HL-60 (cell line): ENCODE data around the gene STARD6.
"Not testable (repeated sequence)": the region's sequence is repeated elsewhere in the genome, so short reads cannot be mapped to it uniquely, and the experiment has no call there.

Source experiments
- CTCF ChIP-seq: IDR thresholded peaks from one replicate; pipeline ENCODE4 v1.5.1; 2011; ENCODE audit warnings: low read length, control low read depth, inconsistent platforms; ENCODE audit not compliant: insufficient read depth
- POLR2AphosphoS5 ChIP-seq: IDR thresholded peaks from 2 replicates; pipeline ENCODE4 v1.6.1; 2012; ENCODE audit warnings: low read depth

- not testable (repeated sequence) for TF ChIP-seq POLR2AphosphoS5, CTCF
Observed at GRCh38 chr18:54386800-54387495, 29.3 kb upstream of the STARD6 start.
